ENCODE data around the gene SPNS2. TPM values are rescaled to one million over a fixed set of nuclear protein-coding genes. Genes with fewer than 3 reads are reported as not detected.
A peak's percentile ranks its signal among the peaks of the same experiment; 100 is the strongest.

The SPNS2 gene
- total and polyA plus RNA-seq, 2 experiments from 2014 or later = 1.7 to 2.3 TPM

GRCh38 chr17:4479982-4480751 is 18.5 kb upstream of the SPNS2 start:
- ATAC-seq (no peak), DNase-seq (ENCODE audit: low spot score) (no peak)
- Histone ChIP-seq H3F3A (replicated peaks; ENCODE audit: low read depth) (no peaks in the 10 kb centered on the region), H3K36me3 (ENCODE audit: insufficient read depth) (no peaks in the 10 kb centered on the region), H3K27ac (ENCODE audit: low read depth) (no peak overlapping the region), H3K4me2 (no peak overlapping the region), H3K27me3 (ENCODE audit: insufficient read depth) (no peaks in the 10 kb centered on the region), H3K4me3 (no peak overlapping the region), H2AFZ (peak overlapping the region; percentile 66; the same call in 1 of the 2 replicates), H3K79me2 (replicated peaks; ENCODE audit: insufficient read depth) (no peaks in the 10 kb centered on the region), H3K4me1 (ENCODE audit: insufficient read depth) (no peaks in the 10 kb centered on the region), H3K9me2 (ENCODE audit: insufficient read depth) (no peaks in the 10 kb centered on the region), H4K20me1 (replicated peaks; ENCODE audit: insufficient read depth) (no peaks in the 10 kb centered on the region)
- no peaks in the 10 kb centered on the region for H3K36me3 Mint-ChIP-seq (ENCODE audit: low read depth)
- H3K27ac Mint-ChIP-seq = no peak overlapping the region
- TF ChIP-seq JUNB (IDR thresholded peaks at IDR 0.05; ENCODE audit: unreplicated experiment) (no peak), STAT1 (IDR thresholded peaks at IDR 0.05; ENCODE audit: unreplicated experiment) (no peak), ETS1 (IDR thresholded peaks at IDR 0.05) (no peak), NANOG (IDR thresholded peaks at IDR 0.05; ENCODE audit: borderline replicate concordance) (no peak), EZH2phosphoT487 (IDR thresholded peaks at IDR 0.05; ENCODE audit: unreplicated experiment) (no peak), REST (IDR thresholded peaks at IDR 0.05; ENCODE audit: unreplicated experiment) (no peak), EZH2 (IDR thresholded peaks at IDR 0.05; ENCODE audit: low read depth, unreplicated experiment) (no peak), ZNF114 (CRISPR knock-in tag; IDR thresholded peaks at IDR 0.05) (no peak), ZNF462 (CRISPR knock-in tag; IDR thresholded peaks at IDR 0.05) (no peak), ZNF331 (CRISPR knock-in tag; IDR thresholded peaks at IDR 0.05; ENCODE audit: low read depth) (no peak), POLR2AphosphoS5 (IDR thresholded peaks at IDR 0.05; ENCODE audit: low read depth) (no peak), CTCF (conservative IDR thresholded peaks at IDR 0.05; ENCODE audit: low read depth in 2 of 2) (no peak), CREB1 (CRISPR knock-in tag; IDR thresholded peaks at IDR 0.05; ENCODE audit: low read depth) (no peak)
- H3K4me3 Mint-ChIP-seq = no peak overlapping the region
- peaks cover 23% of the 10 kb centered on the region for H3K27me3 Mint-ChIP-seq (ENCODE audit: insufficient read depth, low read depth, poor library complexity)
- H3K9me3 Mint-ChIP-seq = no peaks in the 10 kb centered on the region
- H3K4me1 Mint-ChIP-seq = peaks cover 11% of the 10 kb centered on the region

Measured in GM23338 (cell line).